ENCODE data around the gene PHLDB2.
A peak's percentile ranks its signal among the peaks of the same experiment; 100 is the strongest.

Gene PHLDB2

DNA sequence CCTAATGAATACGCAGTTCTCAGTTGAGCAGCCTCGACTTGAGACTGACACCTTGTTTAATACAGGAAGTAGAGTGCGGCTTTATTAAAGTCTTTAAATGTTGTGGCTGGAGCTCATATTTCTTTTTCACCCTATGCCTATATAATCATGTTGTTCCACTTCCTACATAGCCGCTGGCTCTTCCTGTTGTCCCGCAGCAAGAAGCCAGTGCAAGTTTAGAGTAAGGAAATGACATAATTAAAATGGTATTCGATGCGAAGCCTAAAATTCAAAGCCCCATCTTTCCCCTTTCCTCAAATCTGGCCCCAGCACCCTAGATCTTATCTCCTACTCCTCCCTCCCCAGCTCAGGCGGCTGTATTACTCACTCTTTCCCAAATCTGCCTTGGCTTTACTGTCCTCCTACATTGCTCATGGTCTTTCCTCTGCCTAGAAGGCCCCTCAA lies 7.5 kb upstream of the PHLDB2 start:
- no peak for DNase-seq (ENCODE audit: low spot score)

DNA sequence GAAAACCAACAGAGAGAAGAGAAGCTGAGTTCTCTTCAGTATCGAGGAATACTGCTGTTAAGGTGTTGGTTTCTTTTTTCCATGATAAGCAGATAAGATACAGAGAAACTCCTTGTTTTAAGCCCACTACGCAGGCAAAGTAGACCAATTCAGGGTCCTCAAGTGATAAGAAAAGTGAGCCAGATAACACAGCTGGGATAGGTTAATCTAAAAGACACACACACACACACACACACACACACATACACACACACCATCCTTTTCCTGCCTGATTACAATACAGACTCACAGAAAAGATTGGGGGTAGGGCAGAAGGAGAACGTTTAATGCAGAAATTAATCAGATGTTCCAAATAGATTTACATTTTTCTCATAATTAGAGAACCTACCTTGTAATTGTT lies 6.5 kb upstream of the PHLDB2 start:
- no peak for DNase-seq (ENCODE audit: low spot score)

DNA sequence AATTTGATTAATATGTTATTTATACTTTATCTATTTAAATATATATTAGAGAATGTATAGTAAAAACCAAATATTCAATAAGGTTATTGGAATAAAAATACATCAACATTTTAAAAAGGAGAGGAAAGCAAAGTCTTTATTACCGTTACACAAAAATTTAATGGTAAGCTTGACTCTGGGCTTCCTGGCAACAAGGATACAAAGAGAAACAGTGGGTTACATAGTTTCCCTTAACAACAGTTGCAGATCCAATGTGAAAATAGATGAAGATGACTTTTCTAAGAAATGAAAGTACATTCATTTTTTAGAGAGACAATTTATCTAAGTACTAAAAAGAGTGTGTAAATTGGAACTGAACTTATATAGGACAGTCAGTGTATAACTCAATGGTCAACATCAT lies 6.0 kb upstream of the PHLDB2 start:
- no peak for DNase-seq (ENCODE audit: low spot score)

DNA sequence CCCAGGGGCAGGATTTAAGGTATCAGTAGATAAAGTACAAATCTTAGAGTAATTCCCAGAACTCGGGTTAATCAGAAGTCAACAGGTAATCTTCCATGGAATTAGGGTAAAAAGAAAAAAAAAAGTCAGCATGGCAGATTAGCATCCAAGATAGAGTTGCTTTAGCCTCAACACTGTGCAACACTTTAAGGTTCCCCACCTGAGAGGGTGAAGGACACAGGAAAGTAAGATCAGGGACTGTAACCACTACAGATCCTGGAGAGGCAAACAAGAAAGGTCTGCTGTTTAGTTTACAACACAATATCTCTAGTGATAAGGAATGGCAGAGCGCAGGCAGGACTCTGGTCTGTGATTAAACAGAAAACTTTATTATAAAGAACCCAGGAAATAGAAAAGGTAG lies 4.1 kb upstream of the PHLDB2 start:
- no peak for DNase-seq (ENCODE audit: low spot score)

DNA sequence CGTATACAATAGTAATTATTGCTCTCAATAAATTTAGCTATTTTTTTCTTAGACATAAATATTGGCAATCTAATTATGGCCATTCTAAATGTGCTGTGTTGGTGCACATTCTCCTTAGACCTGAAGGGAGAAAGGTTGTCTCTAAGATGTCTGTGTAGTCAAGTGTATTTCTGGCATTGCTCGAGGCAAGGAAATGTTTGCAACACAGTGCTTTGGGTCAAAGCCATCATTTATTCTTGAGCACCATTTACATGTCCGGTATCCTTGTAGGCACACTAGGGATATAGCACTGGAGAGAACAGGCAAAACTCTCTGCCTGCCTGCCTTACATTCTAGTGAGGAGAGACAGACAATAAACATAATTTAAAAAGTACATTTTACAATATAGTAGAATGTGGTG lies 2.6 kb upstream of the PHLDB2 start:
- no peak for DNase-seq (ENCODE audit: low spot score)

DNA sequence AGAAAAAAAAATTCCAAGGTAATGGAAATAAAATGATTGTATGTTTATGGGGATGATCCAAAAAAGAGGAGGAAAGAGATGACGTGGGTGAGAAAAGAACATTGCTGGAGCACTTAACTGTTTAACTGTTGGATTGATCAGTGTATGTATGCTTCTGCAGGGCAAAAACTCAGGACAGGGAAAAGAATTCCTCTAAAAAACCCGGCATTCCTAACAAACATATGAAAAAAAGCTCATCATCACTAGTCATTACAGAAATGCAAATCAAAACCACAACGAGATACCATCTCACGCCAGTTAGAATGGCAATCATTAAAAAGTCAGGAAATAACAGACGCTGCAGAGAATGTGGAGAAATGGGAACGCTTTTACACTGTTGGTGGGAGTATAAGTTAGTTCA lies 1.6 kb upstream of the PHLDB2 start:
- no peak for DNase-seq (ENCODE audit: low spot score)

DNA sequence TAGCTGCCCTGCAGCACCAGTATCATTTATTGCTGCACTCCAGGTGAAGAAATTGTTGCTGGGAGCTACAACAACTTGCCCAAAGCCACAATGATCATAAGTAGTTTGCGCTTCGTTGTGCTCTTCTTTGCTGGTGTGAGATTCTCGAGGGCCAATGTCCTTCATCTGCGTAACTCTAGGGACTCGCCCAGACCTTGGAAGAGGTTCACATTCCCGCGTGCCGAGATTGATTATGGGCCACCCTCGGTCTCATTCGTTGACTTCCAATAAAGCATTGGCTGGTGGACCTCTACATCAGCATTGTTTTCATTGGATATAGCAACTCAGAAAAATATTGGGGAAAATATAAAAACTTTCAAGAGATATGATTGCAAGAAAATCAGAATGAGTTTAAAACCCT lies 423 bp upstream of the PHLDB2 start:
- no peak for DNase-seq (ENCODE audit: low spot score)

DNA sequence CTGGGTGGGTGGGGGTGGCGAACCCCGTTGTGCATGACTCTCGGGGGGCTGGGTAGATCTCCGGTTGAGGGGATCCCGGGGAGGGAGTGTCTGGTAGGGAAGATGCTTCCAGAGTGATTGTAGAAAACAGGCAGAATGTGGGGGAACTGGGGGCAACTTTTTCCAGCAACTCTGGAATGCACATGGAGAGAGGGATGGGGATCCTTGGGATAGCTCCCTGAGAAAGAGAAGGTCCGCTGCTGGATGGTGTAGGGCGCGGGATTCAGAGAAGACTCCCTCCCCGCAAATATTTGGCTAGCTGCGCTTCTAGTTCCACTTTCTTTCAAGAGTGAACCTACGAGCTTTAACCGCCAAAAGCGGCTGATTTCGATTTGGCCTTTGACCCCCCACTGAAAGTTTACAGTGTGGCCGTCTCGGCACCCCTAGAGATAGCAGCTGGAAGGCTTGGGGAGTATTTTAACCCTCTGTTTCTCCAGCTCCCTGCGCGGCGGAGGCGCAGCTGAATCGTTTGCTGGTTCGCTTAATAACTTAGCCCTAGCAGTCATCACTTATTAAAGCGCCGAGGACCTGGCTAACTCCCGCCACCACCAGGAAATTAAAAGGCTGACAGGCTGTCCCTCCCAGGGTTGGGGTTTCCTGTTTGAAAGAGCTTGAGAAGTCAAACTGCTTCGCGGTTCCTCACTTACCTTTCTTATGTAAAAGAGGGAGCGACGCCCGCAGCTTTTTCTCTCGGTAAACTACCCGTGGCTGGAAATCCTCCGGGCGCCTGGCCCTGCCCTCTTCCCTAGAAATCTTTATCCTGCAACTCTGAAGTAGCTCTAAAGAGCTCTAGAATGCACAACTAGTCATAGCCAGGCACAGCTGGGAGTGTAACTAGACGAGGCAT lies 1.2 kb downstream of the PHLDB2 start:
- DNase-seq (ENCODE audit: low spot score), result peak; percentile 77

DNA sequence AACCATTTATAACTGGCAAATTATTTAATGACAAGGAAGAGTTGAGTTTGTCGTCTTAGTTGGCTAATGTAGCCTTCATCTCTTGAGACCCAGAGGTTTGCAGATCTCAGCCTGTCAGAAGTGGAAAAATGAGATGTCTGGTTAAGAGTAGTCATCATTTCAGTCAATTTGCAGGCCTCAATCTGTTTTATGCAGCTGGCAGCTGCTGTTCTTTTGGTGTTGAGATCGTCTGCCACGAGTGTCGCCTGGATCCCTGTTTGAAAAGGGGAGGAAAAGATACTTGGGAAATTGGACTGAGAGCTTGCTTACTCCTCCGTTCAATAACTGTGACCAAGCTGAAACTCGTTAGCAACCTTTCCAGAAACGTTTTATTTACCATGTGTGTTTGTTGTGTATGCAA lies 2.3 kb downstream of the PHLDB2 start:
- DNase-seq (ENCODE audit: low spot score), result no peak

DNA sequence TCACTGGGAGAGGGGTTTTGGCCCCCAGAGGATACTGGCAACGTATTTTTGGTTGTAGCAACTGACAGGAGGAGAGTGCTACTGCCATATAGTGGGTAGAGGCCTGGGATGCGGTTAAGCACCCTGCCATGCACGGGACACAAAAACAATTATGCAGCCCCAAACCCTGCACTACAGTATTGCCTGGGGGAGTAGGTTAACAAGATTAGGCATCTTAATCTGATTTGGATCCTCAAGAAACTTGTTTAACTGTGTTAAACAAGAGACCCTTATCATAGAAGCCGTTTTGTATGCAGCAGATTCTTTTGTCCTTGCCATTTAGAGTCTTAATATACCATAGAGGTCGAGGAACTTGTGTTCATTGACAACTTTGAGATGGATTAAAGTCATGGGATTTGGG lies 3.4 kb downstream of the PHLDB2 start:
- DNase-seq (ENCODE audit: low spot score), result no peak

DNA sequence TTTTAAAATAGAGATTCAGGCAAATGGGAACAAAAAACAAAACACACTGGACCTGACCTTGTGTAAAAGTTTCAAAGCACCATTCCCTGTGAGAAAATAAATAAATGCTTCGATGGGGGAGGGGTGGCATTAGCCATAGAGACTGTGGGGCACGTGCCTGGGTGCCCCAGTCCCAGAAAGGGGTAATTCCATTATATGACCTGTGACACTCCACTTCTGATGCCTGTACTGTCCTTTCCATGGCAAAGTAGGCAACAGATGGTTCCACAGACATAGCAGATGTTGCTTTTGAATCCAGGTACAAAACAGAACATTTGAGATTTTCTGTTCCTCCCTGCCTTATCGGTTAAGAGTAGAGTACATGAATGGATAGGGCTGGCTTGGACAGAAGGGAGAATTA lies 3.9 kb downstream of the PHLDB2 start:
- DNase-seq (ENCODE audit: low spot score), result no peak

DNA sequence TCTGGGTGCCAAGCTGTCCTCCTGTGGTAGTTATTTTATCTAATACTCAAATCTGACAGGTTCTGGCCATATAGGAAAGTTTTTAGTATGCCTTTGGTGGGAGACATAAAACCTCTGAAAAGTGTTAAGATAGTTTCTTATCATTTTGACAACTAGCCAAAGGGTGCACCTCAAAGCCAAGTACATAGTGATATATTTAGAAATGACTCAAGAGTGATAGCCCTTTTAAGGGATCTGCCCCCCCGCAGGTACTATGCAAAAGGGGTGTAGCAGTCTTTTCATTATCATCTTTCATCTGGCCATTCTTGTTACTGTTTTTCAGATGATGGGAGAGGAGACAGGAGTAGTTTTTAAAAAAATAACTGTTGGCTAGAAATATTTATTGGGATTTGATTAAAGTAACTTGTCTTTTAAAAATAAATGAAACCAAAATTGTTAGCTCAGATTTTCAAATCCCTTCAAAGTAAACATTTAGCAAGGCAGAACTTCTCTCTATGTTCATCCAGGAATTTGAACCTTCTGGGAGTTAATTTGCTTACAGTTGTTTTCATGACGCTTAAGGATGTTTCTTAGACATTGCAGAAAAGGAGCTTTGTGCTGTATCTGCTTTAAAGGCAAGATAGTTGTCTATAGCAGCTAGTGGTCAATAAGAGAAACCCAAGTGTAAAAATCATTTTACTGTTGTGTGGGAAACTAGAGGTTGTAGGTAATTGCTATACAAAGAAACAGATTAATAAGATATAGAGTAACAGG lies 5.1 kb downstream of the PHLDB2 start:
- no peak for DNase-seq (ENCODE audit: low spot score)

DNA sequence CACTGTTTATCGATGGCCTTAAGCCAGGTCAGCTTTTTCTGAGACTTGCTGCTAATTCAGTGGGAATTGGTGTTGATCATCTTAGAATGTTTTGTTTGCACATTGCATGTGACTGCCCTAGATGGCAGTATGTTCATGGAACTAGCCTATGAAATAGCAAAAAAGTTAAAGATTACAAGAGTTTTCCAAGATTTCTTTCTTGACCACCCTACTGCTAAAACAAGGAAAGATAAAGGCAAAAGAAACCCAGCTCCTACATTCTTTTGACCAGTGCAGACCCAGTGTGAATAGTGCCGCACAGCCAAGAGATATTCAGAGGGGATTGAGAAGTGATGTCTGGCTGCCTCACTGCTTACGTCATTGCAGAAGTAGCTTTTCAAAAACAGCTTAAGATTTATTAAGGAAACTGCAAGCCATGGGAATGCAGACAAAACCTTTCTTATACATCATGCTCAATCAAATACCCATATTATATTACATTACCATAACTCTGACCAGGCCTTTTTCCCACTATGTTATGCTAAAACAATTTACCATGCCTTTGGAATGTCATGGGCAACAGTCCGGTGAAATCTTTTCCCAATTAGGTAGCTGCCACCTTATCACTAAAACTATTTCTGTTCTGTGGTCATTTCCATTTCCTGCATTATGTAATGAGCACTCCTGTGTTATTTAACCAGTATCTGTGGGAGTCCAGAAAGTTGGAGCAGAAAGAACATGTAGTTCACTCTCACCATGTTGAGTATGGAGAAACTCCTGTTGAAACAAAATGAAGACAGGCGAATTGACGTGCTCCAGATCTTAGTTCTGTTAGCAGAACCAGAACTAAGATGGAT lies 6.0 kb downstream of the PHLDB2 start:
- DNase-seq (ENCODE audit: low spot score), result no peak

DNA sequence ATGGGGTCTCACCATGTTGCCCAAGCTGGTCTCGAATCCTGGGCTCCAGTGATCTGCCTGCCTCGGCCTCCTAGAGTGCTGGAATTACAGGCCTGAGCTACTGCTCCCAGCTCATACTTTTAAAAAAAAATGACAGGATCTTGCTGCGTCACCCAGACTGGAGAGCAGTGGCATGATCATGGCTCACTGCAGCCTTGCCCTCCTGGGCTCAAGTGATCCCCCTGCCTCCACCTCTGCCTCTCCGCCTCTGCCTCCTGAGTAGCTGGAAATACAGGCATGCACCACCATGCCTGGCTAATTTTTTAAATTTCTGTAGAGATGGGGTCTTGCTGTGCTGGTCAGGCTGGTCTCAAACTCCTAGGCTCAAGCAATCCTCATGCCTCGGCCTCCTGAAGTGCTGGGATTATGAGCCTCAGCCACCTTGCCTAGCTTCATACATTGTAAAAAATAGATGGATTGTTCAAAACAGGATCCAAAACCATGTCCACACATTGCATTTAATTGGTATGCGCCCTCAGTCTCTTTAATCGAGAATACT lies 8.9 kb downstream of the PHLDB2 start:
- DNase-seq (ENCODE audit: low spot score), result no peak

DNA sequence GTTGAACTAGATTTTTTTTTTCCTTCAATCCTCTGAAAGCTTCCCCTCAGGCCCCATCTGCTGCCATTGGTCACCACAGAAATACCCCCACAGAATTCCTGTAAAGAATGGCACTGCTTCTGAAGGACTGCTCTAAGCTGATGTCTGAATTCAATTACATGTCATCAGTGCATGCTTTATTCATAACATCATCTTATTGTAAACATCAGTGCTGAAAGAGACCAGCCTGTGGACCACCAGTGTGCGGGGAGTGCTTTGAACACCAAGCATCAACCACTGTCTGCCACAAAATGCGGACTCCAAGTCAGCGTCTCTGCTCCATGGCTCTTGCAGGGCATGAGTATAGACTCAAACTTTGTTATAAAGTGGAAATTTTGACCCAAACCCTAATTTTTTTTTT lies 11.6 kb downstream of the PHLDB2 start:
- no peak for DNase-seq (ENCODE audit: low spot score)

DNA sequence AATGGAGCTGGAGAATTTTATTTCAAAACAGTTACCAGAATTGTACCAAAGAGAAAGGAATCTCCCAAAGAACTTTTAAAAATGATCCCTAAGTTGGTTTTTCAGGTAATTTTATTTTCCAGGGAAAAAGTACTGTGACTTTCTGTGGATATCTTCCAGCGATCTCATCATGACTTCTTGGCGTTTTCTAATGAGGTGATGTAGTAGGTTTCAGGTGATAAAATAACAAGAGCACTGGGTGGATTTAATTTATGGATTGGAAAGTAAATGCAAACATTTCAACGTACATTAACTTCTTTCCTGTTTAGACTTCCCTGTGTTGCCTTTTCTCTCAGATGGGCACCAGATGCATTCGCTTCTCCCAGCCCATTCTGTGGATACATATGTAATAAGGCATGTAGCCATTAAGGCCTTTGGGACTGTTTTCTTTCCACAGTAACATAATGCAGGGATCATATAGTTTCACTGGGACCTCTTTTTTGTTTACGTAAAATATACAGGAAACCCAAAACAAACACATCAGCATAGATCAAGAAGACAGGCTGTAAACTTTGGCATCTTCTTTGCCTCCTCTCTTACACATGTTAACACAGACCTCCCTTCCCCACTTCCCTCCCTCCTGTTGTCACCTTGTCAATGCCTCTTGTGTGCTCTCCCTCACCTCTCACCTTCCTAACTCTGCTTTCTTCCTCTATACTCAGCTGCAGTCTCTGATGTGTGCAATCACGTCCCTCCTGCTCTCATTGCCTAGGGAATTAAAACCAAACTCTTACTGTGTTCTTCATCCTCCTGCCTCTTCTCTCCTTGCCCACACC lies 13.0 kb downstream of the PHLDB2 start:
- no peak for DNase-seq (ENCODE audit: low spot score)

DNA sequence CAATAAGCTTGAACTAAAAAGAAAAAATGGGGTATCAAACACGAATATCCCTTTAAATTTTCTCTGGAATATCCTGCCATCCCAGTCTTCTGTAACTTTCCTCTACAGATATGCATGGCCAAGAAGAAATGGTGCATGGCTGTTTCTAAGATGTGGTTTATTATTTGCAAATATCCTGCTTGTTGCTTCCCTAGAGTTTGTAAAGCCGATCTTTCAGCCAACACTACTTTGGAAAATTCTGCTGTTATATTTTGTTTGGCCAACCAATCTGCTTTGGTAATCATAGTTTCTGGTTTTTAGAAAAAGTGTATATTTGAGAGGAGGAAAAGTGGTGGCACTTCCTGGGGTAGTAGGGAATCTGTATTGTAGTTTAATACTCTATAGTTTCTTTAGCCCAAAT lies 13.9 kb downstream of the PHLDB2 start:
- no peak for DNase-seq (ENCODE audit: low spot score)

DNA sequence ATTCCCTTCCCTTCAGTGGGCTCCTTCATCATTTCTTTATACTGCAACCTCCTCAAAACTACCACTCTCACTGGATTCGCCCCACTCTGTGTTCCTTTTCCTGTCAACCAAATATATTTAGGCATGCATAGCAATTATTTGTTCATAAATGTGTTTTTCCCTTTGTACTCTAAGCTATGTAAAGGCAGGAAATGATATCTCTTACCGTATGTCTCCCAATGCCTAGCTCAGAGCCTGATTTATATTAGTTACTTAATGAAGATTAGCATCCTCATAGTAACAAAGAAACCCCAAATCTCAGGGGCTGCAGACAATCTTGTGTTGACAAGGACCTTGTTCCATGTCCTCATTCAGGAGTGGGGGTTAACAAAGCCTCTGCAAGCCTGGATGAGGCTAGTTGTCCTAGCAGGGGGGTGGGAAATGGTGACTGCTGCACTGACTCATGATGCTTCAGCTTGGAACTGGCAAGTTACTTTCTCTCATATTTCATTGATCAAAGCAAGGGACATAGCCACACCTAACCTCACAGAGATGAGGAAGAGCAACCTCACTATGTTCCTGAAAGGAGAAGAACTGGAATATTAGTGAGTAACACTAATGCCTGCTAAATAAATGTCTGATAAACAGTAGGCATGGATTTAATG lies 15.2 kb downstream of the PHLDB2 start:
- DNase-seq (ENCODE audit: low spot score), result no peak

DNA sequence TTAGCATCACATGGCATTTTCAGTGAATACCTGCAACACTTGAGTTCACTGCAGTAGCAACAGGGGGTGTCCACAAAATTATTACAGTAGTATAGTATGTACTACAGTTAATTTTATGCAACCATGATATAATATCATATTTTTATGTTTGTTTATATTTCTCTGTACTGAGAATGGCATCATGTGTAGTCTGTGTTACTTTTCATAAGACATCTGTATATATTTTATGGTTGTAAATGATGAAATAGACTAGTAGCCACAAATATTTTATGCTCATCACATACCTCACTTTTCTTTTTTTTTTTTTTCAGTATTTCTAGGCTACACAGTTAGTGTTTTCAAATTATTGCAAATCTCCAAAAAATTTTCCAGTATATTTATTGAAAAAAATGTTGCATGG lies 22.4 kb downstream of the PHLDB2 start:
- no peak for DNase-seq (ENCODE audit: low spot score)

DNA sequence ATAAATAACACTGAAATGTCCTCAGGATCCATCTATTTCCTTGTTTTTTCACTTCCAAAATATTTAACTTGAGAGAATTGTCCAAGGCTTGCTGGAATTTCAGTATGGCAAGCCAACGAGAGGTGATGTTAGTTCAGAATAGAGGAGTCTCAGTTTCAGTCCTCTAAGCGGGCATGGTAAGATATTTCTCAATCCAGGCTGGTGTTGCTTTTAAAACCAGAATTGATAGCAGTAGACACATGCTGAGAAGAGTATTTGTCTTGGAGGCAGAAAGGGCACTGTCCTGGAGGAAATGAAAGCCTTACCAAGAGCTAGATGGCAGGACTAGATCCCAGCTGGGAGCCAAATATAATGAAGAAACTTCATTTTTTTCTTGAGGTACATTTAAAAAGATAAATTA lies 23.1 kb downstream of the PHLDB2 start:
- DNase-seq (ENCODE audit: low spot score), result no peak

DNA sequence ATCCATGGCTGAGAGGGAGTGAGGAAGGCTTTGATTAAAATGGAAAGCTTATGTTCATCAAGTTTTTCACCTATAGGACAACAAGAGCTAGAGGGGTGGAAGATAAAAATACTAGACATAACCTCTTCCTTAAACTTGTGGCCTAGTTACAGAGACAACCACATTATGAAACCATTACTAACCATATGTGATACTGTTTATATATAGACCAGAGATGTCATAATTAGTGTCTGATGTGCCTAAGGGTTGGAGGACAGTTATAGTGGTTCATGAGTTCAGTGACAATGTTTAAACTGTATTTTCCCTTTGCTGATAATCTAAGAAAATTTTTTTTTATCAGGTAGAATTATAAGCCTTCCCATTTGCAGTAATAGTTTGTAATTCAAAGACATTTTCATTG lies 23.7 kb downstream of the PHLDB2 start:
- DNase-seq (ENCODE audit: low spot score), result no peak

Measured in D341Med (cell line).